AG09319 (cell line): ENCODE data around the gene MAP3K4.
"Not testable (repeated sequence)": the region's sequence is repeated elsewhere in the genome, so short reads cannot be mapped to it uniquely, and the experiment has no call there.

Experiments
- DNase-seq: peaks from one replicate; pipeline ENCODE4 v3.0.0-alpha.2; 2010; ENCODE audit warnings: low read depth; ENCODE audit errors: extremely low read depth
- CTCF ChIP-seq: IDR thresholded peaks from 2 replicates; pipeline ENCODE4 v1.5.1; 2011; ENCODE audit warnings: low read depth, mild to moderate bottlenecking, inconsistent platforms, low read length, moderate library complexity

The MAP3K4 gene

GRCh38 chr6:161116554-161116953 lies 125.0 kb downstream of the MAP3K4 start:
- DNase-seq, result no peak
- TF ChIP-seq CTCF, result no peak

- no peak for DNase-seq
- TF ChIP-seq CTCF, result no peak
Measured at GRCh38 chr6:161117308-161117707, 125.7 kb downstream of the MAP3K4 start.

- no peak for TF ChIP-seq CTCF
- no peak for DNase-seq
Measured at GRCh38 chr6:161117942-161118341, 126.4 kb downstream of the MAP3K4 start.

GRCh38 chr6:161123319-161123718 lies 131.8 kb downstream of the MAP3K4 start:
- DNase-seq, result not testable (repeated sequence)

- TF ChIP-seq CTCF, result no peak
- no peak for DNase-seq
Measured at GRCh38 chr6:161125591-161125990, 134.0 kb downstream of the MAP3K4 start.

GRCh38 chr6:161127071-161127740 lies 135.6 kb downstream of the MAP3K4 start:
- no peak for TF ChIP-seq CTCF
- DNase-seq, result no peak

- no peak for DNase-seq
Measured at GRCh38 chr6:161128230-161128629, 136.7 kb downstream of the MAP3K4 start.

More at GRCh38 chr6:161128230-161128629, 136.7 kb downstream of the MAP3K4 start:
- TF ChIP-seq CTCF, result no peak
